PC-3 (cell line): ENCODE data around the gene ADCY2.

Source experiments
- EZH2 ChIP-seq: fragments of 300-600 bp; sonication (generic); IDR thresholded peaks from one replicate; pipeline ENCODE4 v1.6.1; 2017; ENCODE audit warnings: antibody characterized with exemption, mild to moderate bottlenecking, low read length; ENCODE audit not compliant: unreplicated experiment
- EZH2phosphoT487 ChIP-seq: fragments of 300-600 bp; sonication (generic); IDR thresholded peaks from 2 replicates; pipeline ENCODE4 v1.6.1; 2018; ENCODE audit warnings: mild to moderate bottlenecking, antibody characterized with exemption, low read length, borderline replicate concordance
- TF ChIP-seq, protein P1 (sequence below): fragments of 300-600 bp; sonication (generic); conservative IDR thresholded peaks from 2 replicates; pipeline ENCODE4 v1.5.1; 2017; ENCODE audit warnings: antibody characterized with exemption, low read depth, mild to moderate bottlenecking, low read length

DNA sequence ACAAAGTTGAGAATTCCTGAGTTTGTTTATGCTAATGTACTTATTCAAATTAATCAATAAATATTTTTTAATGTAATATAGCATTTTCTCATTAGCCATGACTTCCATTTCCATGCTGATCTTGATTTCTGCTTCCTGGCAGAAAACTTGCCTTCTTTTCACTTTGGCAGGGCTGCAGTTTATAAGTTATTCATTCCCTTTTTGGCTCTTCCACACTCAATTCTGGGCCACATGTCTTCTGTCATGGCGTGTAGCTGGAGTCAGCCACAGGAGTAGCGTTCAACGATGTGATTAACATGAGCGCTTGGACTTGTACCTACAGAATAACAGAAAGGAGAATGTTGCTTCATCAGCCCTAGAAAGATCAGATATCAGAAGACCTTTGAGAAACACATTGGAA, 282.1 kb downstream of the ADCY2 start:
- TF ChIP-seq, protein P1, sequence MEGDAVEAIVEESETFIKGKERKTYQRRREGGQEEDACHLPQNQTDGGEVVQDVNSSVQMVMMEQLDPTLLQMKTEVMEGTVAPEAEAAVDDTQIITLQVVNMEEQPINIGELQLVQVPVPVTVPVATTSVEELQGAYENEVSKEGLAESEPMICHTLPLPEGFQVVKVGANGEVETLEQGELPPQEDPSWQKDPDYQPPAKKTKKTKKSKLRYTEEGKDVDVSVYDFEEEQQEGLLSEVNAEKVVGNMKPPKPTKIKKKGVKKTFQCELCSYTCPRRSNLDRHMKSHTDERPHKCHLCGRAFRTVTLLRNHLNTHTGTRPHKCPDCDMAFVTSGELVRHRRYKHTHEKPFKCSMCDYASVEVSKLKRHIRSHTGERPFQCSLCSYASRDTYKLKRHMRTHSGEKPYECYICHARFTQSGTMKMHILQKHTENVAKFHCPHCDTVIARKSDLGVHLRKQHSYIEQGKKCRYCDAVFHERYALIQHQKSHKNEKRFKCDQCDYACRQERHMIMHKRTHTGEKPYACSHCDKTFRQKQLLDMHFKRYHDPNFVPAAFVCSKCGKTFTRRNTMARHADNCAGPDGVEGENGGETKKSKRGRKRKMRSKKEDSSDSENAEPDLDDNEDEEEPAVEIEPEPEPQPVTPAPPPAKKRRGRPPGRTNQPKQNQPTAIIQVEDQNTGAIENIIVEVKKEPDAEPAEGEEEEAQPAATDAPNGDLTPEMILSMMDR, result no peak
- TF ChIP-seq EZH2phosphoT487 (no peak), EZH2 (no peak)
